Esophagus squamous epithelium (tissue), 5 donors: ENCODE data around the gene SAPCD1. TPM values are rescaled to one million over a fixed set of nuclear protein-coding genes. Genes with fewer than 3 reads are reported as not detected.

ENCODE experiments used
- DNase-seq: peaks from one replicate; lab custom pipeline; 2025; lab: John Stamatoyannopoulos, UW
- H3K27ac ChIP-seq, 4 donors: fragments of 200-600 bp; sonication (generic); one replicate each; pipeline ENCODE4 v1.5.1; 2016 to 2019; ENCODE audit warnings: mild to moderate bottlenecking in 1 of 4
- H3K27me3 ChIP-seq, 4 donors: fragments of 200-600 bp; sonication (generic); 1 replicate in 3 of 4; 2 replicates in 1 of 4; pipeline versions ENCODE4 v1.5.1 to v1.6.0; 2017 to 2021; ENCODE audit warnings: antibody characterized with exemption in 1 of 4
- H3K36me3 ChIP-seq, 3 donors: fragments of 200-600 bp; sonication (generic); one replicate each; pipeline ENCODE4 v1.5.1; 2016 to 2019
- H3K4me1 ChIP-seq, 3 donors: fragments of 200-600 bp; sonication (generic); one replicate each; pipeline ENCODE4 v1.5.1; 2017 to 2019
- H3K4me3 ChIP-seq, 4 donors: fragments of 200-600 bp; sonication (generic); 1 replicate in 3 of 4; 2 replicates in 1 of 4; pipeline ENCODE4 v1.5.1; 2016 to 2019; ENCODE audit warnings: mild to moderate bottlenecking in 2 of 4, moderate library complexity in 1 of 4
- H3K9me3 ChIP-seq, 3 donors: fragments of 200-600 bp; sonication (generic); one replicate each; pipeline ENCODE4 v1.5.1; 2016 to 2019
- CTCF ChIP-seq, 6 experiments: fragments of 450-650 bp in 4 of 6; fragments of 200-600 bp in 2 of 6; sonication (generic) in 2 of 6; IDR thresholded peaks; one replicate each; pipeline ENCODE4 v1.5.1; 2016 to 2019; ENCODE audit warnings: antibody characterized with exemption in 6 of 6, mild to moderate bottlenecking in 4 of 6, moderate library complexity in 4 of 6
- POLR2A ChIP-seq, 4 donors: fragments of 450-650 bp; IDR thresholded peaks; one replicate each; pipeline ENCODE4 v1.6.1; 2017; ENCODE audit warnings: antibody characterized with exemption in 4 of 4, mild to moderate bottlenecking in 4 of 4, moderate library complexity in 3 of 4
- WGBS, 2 donors: methylation state at CpG; one replicate each; pipeline ENCODE4 v1.1.5; 2018; 5-methylcytosine and 5-hydroxymethylcytosine counted together
- intact Hi-C: fragments of 100-400 bp; cut with DNase I; formaldehyde crosslinking; loops from one replicate; pipeline ENCODE4 v1.15.0; 2022
- total RNA-seq, 4 donors: library from RNA; depleted of rRNA; stranded (reverse); fragments of >200 nt; gene quantifications; one replicate each; pipeline ENCODE4 v1.1.0, GENCODE V29; 2016
- donor health status: DM: yes; HTN: yes; CAD: no.

Gene SAPCD1
- total RNA-seq, 4 donors from 2014 or later, result 0.45 to 2.9 (median 1.1) TPM

GRCh38 chr6:31729515-31729978, 32.9 kb upstream of the SAPCD1 start:
- no peak for DNase-seq
- WGBS, 2 donors, result 0 to 1% methylated on average over 14 to 16 of the region's 29 CpGs
- peak overlapping the region; percentile 90 to 98 (median 96) for H3K27ac ChIP-seq
- no peaks in the 10 kb centered on the region for H3K27me3 ChIP-seq
- H3K4me3 ChIP-seq, result peak overlapping the region; percentile 68 to 91 (median 79)
- H3K4me1 ChIP-seq, result peaks cover 31 to 93% (median 39%) of the 10 kb centered on the region in 3 donors
- peak in 2 of 4 donors; percentile 10 to 36 for TF ChIP-seq POLR2A (IDR thresholded peaks at IDR 0.05)
- TF ChIP-seq CTCF (IDR thresholded peaks at IDR 0.05), result peak in 2 of 6 experiments; percentile 56 to 71
- no peaks in the 10 kb centered on the region for H3K9me3 ChIP-seq
- peaks cover 27 to 67% (median 32%) of the 10 kb centered on the region in 3 donors for H3K36me3 ChIP-seq
- intact Hi-C loops, result no loop called here

- no peaks in the 10 kb centered on the region for H3K9me3 ChIP-seq
- peaks cover 27 to 67% (median 32%) of the 10 kb centered on the region in 3 donors for H3K36me3 ChIP-seq
- TF ChIP-seq POLR2A (IDR thresholded peaks at IDR 0.05) (peak in 2 of 4 donors; percentile 31 to 54), CTCF (IDR thresholded peaks at IDR 0.05) (no peak)
- H3K27me3 ChIP-seq, result no peaks in the 10 kb centered on the region
- peak overlapping the region; percentile 68 to 91 (median 79) for H3K4me3 ChIP-seq
- intact Hi-C loops, result loop anchor here (10.0 kb wide), 1 partner anchor 105 kb away; no protein-coding TSS in a partner anchor
- WGBS, 2 donors, result 13 to 46% methylated on average over 12 to 25 of the region's 46 CpGs
- H3K27ac ChIP-seq, result peak overlapping the region; percentile 90 to 98 (median 96)
- H3K4me1 ChIP-seq, result peaks cover 31 to 91% (median 40%) of the 10 kb centered on the region in 3 donors
- no peak for DNase-seq
Observed at GRCh38 chr6:31729979-31730630, 32.4 kb upstream of the SAPCD1 start.

- Histone ChIP-seq H3K27me3 (no peaks in the 10 kb centered on the region), H3K4me3 (peak overlapping the region; percentile 68 to 91 (median 79)), H3K9me3 (no peaks in the 10 kb centered on the region), H3K36me3 (peaks cover 27 to 67% (median 32%) of the 10 kb centered on the region in 3 donors), H3K27ac (peak overlapping the region; percentile 90 to 98 (median 96)), H3K4me1 (peaks cover 31 to 88% (median 40%) of the 10 kb centered on the region in 3 donors)
- DNase-seq, result no peak
- intact Hi-C loops, result loop anchor here (10.0 kb wide), 1 partner anchor 104 kb away; no protein-coding TSS in a partner anchor
- WGBS, 2 donors, result 67 to 82% methylated on average over 7 to 11 of the region's 11 CpGs
- TF ChIP-seq CTCF (IDR thresholded peaks at IDR 0.05) (no peak), POLR2A (IDR thresholded peaks at IDR 0.05) (no peak)
Observed at GRCh38 chr6:31730631-31731086, 31.8 kb upstream of the SAPCD1 start.

- H3K9me3 ChIP-seq, result no peaks in the 10 kb centered on the region
- intact Hi-C loops, result loop anchor here (10.0 kb wide), 1 partner anchor 103 kb away; no protein-coding TSS in a partner anchor
- peaks cover 32 to 81% (median 42%) of the 10 kb centered on the region in 3 donors for H3K4me1 ChIP-seq
- H3K27me3 ChIP-seq, result no peaks in the 10 kb centered on the region
- no peak overlapping the region for H3K4me3 ChIP-seq
- TF ChIP-seq CTCF (IDR thresholded peaks at IDR 0.05) (no peak), POLR2A (IDR thresholded peaks at IDR 0.05) (no peak)
- WGBS, 2 donors, result 64 to 69% methylated on average over 2 to 3 of the region's 3 CpGs
- H3K36me3 ChIP-seq, result peaks cover 27 to 56% (median 32%) of the 10 kb centered on the region in 3 donors
- peak overlapping the region in 1 of 4 donors; percentile 95 for H3K27ac ChIP-seq
- DNase-seq, result no peak
Observed at GRCh38 chr6:31732029-31732428, 30.4 kb upstream of the SAPCD1 start.

GRCh38 chr6:31733734-31734133, 28.7 kb upstream of the SAPCD1 start:
- 67 to 72% methylated on average over 3 of the region's 4 CpGs for WGBS, 2 donors
- peaks cover 37 to 81% (median 45%) of the 10 kb centered on the region in 3 donors for H3K4me1 ChIP-seq

More at GRCh38 chr6:31733734-31734133, 28.7 kb upstream of the SAPCD1 start:
- H3K4me3 ChIP-seq, result peak overlapping the region in 2 of 4 donors; percentile 68 to 89
- peak overlapping the region; percentile 94 to 99 (median 98) for H3K27ac ChIP-seq
- peaks cover 27 to 41% (median 32%) of the 10 kb centered on the region in 3 donors for H3K36me3 ChIP-seq
- TF ChIP-seq CTCF (IDR thresholded peaks at IDR 0.05), result no peak
- no peak for TF ChIP-seq POLR2A (IDR thresholded peaks at IDR 0.05)
- no peaks in the 10 kb centered on the region for H3K9me3 ChIP-seq
- intact Hi-C loops, result loop anchor here (10.0 kb wide), 1 partner anchor 101 kb away; no protein-coding TSS in a partner anchor
- no peak for DNase-seq
- no peaks in the 10 kb centered on the region for H3K27me3 ChIP-seq
